NCI-H2196 treated with DMSO at 0.1 percent for 48 hours (cell line): Measurements from ENCODE around the gene CENPO.

Source experiments
- DNase-seq: peaks from one replicate; lab custom pipeline; 2025; ENCODE audit not compliant: unreplicated experiment; lab: John Stamatoyannopoulos, UW

CENPO gene

GRCh38 chr2:24857746-24858145 lies 64.5 kb downstream of the CENPO start:
- DNase-seq, result no peak

GRCh38 chr2:24858996-24859395 lies 65.8 kb downstream of the CENPO start:
- DNase-seq, result no peak

GRCh38 chr2:24859968-24860600 lies 66.9 kb downstream of the CENPO start:
- no peak for DNase-seq

GRCh38 chr2:24860631-24861030 lies 67.4 kb downstream of the CENPO start:
- DNase-seq, result no peak

GRCh38 chr2:24861500-24861899 lies 68.3 kb downstream of the CENPO start:
- no peak for DNase-seq

GRCh38 chr2:24863641-24864040 lies 70.4 kb downstream of the CENPO start:
- DNase-seq, result no peak

GRCh38 chr2:24866946-24867345 lies 73.7 kb downstream of the CENPO start:
- no peak for DNase-seq

- DNase-seq, result no peak
Observed at GRCh38 chr2:24870440-24870839, 77.2 kb downstream of the CENPO start.

GRCh38 chr2:24870891-24871705 lies 77.9 kb downstream of the CENPO start:
- no peak for DNase-seq

- no peak for DNase-seq
Observed at GRCh38 chr2:24871852-24872333, 78.7 kb downstream of the CENPO start.
